GM23338 (cell line): ENCODE data around the gene STIM2. TPM values are rescaled to one million over a fixed set of nuclear protein-coding genes. Genes with fewer than 3 reads are reported as not detected.

Experiments used
- ATAC-seq: fragments of 200-7000 bp; cut with Tn5 transposase; 3 replicates; pipeline ENCODE4 v1.9.1; 2020
- DNase-seq: peaks from one replicate; pipeline ENCODE4 v3.0.0-alpha.2; 2015; ENCODE audit warnings: low spot score
- H2AFZ ChIP-seq: fragments of 200-600 bp; sonication (generic); 2 replicates; pipeline ENCODE4 v1.8.0; 2016; ENCODE audit warnings: antibody characterized with exemption, mild to moderate bottlenecking, moderate library complexity
- H3F3A ChIP-seq: fragments of 200-600 bp; sonication (generic); replicated peaks from 2 replicates; pipeline ENCODE4 v1.8.0; 2017; ENCODE audit warnings: antibody characterized with exemption, mixed run types, low read depth
- H3K27ac ChIP-seq: fragments of 200-600 bp; sonication (generic); 2 replicates; pipeline ENCODE4 v1.6.1; 2016; ENCODE audit warnings: low read depth
- H3K27me3 ChIP-seq: fragments of 200-600 bp; sonication (generic); 2 replicates; pipeline ENCODE4 v1.8.0; 2016; ENCODE audit warnings: mild to moderate bottlenecking, mixed run types, moderate library complexity; ENCODE audit not compliant: insufficient read depth
- H3K36me3 ChIP-seq: fragments of 200-600 bp; sonication (generic); 2 replicates; pipeline ENCODE4 v1.8.0; 2016; ENCODE audit warnings: mild to moderate bottlenecking; ENCODE audit not compliant: insufficient read depth
- H3K4me1 ChIP-seq: fragments of 200-600 bp; sonication (generic); 2 replicates; pipeline ENCODE4 v1.8.0; 2016; ENCODE audit warnings: mild to moderate bottlenecking, moderate library complexity; ENCODE audit not compliant: insufficient read depth
- H3K4me2 ChIP-seq: fragments of 200-600 bp; sonication (generic); 2 replicates; pipeline ENCODE4 v1.7.1; 2017; ENCODE audit warnings: mixed run types
- H3K4me3 ChIP-seq: fragments of 200-600 bp; sonication (generic); 2 replicates; pipeline ENCODE4 v1.6.1; 2016; ENCODE audit warnings: mixed run types
- H3K79me2 ChIP-seq: fragments of 200-600 bp; sonication (generic); replicated peaks from 2 replicates; pipeline ENCODE4 v1.8.0; 2017; ENCODE audit warnings: mild to moderate bottlenecking; ENCODE audit not compliant: insufficient read depth
- H3K9me2 ChIP-seq: fragments of 200-600 bp; sonication (generic); 2 replicates; pipeline ENCODE4 v1.8.0; 2017; ENCODE audit not compliant: insufficient read depth
- H4K20me1 ChIP-seq: fragments of 200-600 bp; sonication (generic); replicated peaks from 2 replicates; pipeline ENCODE4 v1.8.0; 2017; ENCODE audit warnings: mild to moderate bottlenecking; ENCODE audit not compliant: insufficient read depth
- H3K27ac Mint-ChIP-seq: 2 replicates; pipeline ENCODE4 v1.8.0; 2020; ENCODE audit warnings: inconsistent platforms, mild to moderate bottlenecking, moderate library complexity, mixed read lengths
- H3K27me3 Mint-ChIP-seq: 3 replicates; pipeline ENCODE4 v1.8.0; 2022; ENCODE audit warnings: low read depth, mild to moderate bottlenecking, moderate library complexity, mixed read lengths, inconsistent platforms; ENCODE audit not compliant: insufficient read depth, poor library complexity
- H3K36me3 Mint-ChIP-seq: 3 replicates; pipeline ENCODE4 v1.8.0; 2021; ENCODE audit warnings: low read depth, mild to moderate bottlenecking, inconsistent platforms, moderate library complexity, mixed read lengths
- H3K4me1 Mint-ChIP-seq: 3 replicates; pipeline ENCODE4 v1.8.0; 2020; ENCODE audit warnings: mild to moderate bottlenecking, inconsistent platforms, mixed read lengths
- H3K4me3 Mint-ChIP-seq: 3 replicates; pipeline ENCODE4 v1.8.0; 2021; ENCODE audit warnings: moderate library complexity, mild to moderate bottlenecking, inconsistent platforms, mixed read lengths
- H3K9me3 Mint-ChIP-seq: 3 replicates; pipeline ENCODE4 v1.8.0; 2020; ENCODE audit warnings: moderate library complexity, mild to moderate bottlenecking, inconsistent platforms, mixed read lengths
- CREB1 ChIP-seq: fragments of 250-450 bp; sonication (Bioruptor Pico); IDR thresholded peaks from 2 replicates; pipeline ENCODE4 v1.5.0; 2020; ENCODE audit warnings: low read depth, mild to moderate bottlenecking, moderate library complexity
- CTCF ChIP-seq, 2 experiments: fragments of 200-600 bp in 1 of 2; sonication (generic) in 1 of 2; conservative IDR thresholded peaks; 2 replicates each; pipeline versions ENCODE4 v1.5.1 to v1.6.1; 2016 to 2017; ENCODE audit warnings: antibody characterized with exemption in 2 of 2, low read depth in 2 of 2, mild to moderate bottlenecking in 2 of 2, moderate library complexity in 1 of 2
- EZH2 ChIP-seq: fragments of 200-600 bp; sonication (generic); IDR thresholded peaks from one replicate; pipeline ENCODE4 v1.8.0; 2017; ENCODE audit warnings: antibody characterized with exemption, mild to moderate bottlenecking, low read depth; ENCODE audit not compliant: unreplicated experiment
- EZH2phosphoT487 ChIP-seq: fragments of 200-600 bp; sonication (generic); IDR thresholded peaks from one replicate; pipeline ENCODE4 v1.8.1; 2018; ENCODE audit warnings: antibody characterized with exemption; ENCODE audit not compliant: unreplicated experiment
- JUNB ChIP-seq: IDR thresholded peaks from one replicate; pipeline ENCODE4 v1.6.1; 2016; ENCODE audit warnings: antibody characterized with exemption; ENCODE audit not compliant: unreplicated experiment
- NANOG ChIP-seq: IDR thresholded peaks from 2 replicates; pipeline ENCODE4 v1.6.1; 2016; ENCODE audit warnings: antibody characterized with exemption, borderline replicate concordance
- POLR2AphosphoS5 ChIP-seq: IDR thresholded peaks from 2 replicates; pipeline ENCODE4 v1.6.1; 2016; ENCODE audit warnings: antibody characterized with exemption, low read depth
- STAT1 ChIP-seq: IDR thresholded peaks from one replicate; pipeline ENCODE4 v1.6.1; 2016; ENCODE audit warnings: antibody characterized with exemption; ENCODE audit not compliant: unreplicated experiment
- ZNF114 ChIP-seq: fragments of 250-450 bp; sonication (Bioruptor Pico); IDR thresholded peaks from 2 replicates; pipeline ENCODE4 v1.5.0; 2020; ENCODE audit warnings: mild to moderate bottlenecking, moderate library complexity
- ZNF331 ChIP-seq: fragments of 250-450 bp; sonication (Bioruptor Pico); IDR thresholded peaks from 2 replicates; pipeline ENCODE4 v1.5.0; 2020; ENCODE audit warnings: low read depth, mild to moderate bottlenecking, moderate library complexity
- ZNF462 ChIP-seq: fragments of 250-450 bp; sonication (Bioruptor Pico); IDR thresholded peaks from 2 replicates; pipeline ENCODE4 v1.5.0; 2020; ENCODE audit warnings: mild to moderate bottlenecking, moderate library complexity
- polyA plus RNA-seq: library from polyadenylated mRNA; unstranded; fragments of >200 nt; fragmentation: Nextera tagmentation; extraction: Ambion mirVana; gene quantifications from 2 replicates; pipeline ENCODE4 v1.2.1, GENCODE V29; 2016
- total RNA-seq: library from RNA; depleted of rRNA; stranded (reverse); fragments of >200 nt; shearing (Covaris generic); gene quantifications from 2 replicates; pipeline ENCODE4 v1.2.3, GENCODE V29; 2014
- TF ChIP-seq, protein P1 (sequence below): IDR thresholded peaks from 2 replicates; pipeline ENCODE4 v1.6.1; 2016; ENCODE audit warnings: antibody characterized with exemption
- TF ChIP-seq, protein P2 (sequence below): IDR thresholded peaks from one replicate; pipeline ENCODE4 v1.6.1; 2018; ENCODE audit warnings: antibody characterized with exemption; ENCODE audit not compliant: unreplicated experiment

The STIM2 gene
- total and polyA plus RNA-seq, 2 experiments from 2014 or later, result 13.1 to 17.8 TPM

- no peaks in the 10 kb centered on the region for H4K20me1 ChIP-seq
- DNase-seq (no peak), ATAC-seq (no peak)
- H3K79me2 ChIP-seq, result peaks cover 49% of the 10 kb centered on the region
- H3K4me1 ChIP-seq, result no peaks in the 10 kb centered on the region; the same call in 1 of the 2 replicates
- Mint-ChIP-seq H3K4me1 (peaks cover 3% of the 10 kb centered on the region; the same call in 1 of the 3 replicates), H3K36me3 (peaks cover 14% of the 10 kb centered on the region), H3K27me3 (peaks cover 3% of the 10 kb centered on the region), H3K27ac (no peak overlapping the region), H3K4me3 (no peak overlapping the region), H3K9me3 (peaks cover 9% of the 10 kb centered on the region; the same call in 2 of the 3 replicates)
- no peaks in the 10 kb centered on the region for H3F3A ChIP-seq
- no peak for TF ChIP-seq CREB1 (CRISPR knock-in tag)
- TF ChIP-seq EZH2, result no peak
- no peak for TF ChIP-seq ZNF114 (CRISPR knock-in tag)
- no peak for TF ChIP-seq JUNB
- no peak for TF ChIP-seq POLR2AphosphoS5
- TF ChIP-seq, protein P1, sequence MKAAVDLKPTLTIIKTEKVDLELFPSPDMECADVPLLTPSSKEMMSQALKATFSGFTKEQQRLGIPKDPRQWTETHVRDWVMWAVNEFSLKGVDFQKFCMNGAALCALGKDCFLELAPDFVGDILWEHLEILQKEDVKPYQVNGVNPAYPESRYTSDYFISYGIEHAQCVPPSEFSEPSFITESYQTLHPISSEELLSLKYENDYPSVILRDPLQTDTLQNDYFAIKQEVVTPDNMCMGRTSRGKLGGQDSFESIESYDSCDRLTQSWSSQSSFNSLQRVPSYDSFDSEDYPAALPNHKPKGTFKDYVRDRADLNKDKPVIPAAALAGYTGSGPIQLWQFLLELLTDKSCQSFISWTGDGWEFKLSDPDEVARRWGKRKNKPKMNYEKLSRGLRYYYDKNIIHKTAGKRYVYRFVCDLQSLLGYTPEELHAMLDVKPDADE, result no peak
- TF ChIP-seq ZNF462, result no peak
- TF ChIP-seq, protein P2, sequence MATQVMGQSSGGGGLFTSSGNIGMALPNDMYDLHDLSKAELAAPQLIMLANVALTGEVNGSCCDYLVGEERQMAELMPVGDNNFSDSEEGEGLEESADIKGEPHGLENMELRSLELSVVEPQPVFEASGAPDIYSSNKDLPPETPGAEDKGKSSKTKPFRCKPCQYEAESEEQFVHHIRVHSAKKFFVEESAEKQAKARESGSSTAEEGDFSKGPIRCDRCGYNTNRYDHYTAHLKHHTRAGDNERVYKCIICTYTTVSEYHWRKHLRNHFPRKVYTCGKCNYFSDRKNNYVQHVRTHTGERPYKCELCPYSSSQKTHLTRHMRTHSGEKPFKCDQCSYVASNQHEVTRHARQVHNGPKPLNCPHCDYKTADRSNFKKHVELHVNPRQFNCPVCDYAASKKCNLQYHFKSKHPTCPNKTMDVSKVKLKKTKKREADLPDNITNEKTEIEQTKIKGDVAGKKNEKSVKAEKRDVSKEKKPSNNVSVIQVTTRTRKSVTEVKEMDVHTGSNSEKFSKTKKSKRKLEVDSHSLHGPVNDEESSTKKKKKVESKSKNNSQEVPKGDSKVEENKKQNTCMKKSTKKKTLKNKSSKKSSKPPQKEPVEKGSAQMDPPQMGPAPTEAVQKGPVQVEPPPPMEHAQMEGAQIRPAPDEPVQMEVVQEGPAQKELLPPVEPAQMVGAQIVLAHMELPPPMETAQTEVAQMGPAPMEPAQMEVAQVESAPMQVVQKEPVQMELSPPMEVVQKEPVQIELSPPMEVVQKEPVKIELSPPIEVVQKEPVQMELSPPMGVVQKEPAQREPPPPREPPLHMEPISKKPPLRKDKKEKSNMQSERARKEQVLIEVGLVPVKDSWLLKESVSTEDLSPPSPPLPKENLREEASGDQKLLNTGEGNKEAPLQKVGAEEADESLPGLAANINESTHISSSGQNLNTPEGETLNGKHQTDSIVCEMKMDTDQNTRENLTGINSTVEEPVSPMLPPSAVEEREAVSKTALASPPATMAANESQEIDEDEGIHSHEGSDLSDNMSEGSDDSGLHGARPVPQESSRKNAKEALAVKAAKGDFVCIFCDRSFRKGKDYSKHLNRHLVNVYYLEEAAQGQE, result no peak
- TF ChIP-seq EZH2phosphoT487, result no peak
- no peak for TF ChIP-seq NANOG
- TF ChIP-seq STAT1, result no peak
- TF ChIP-seq ZNF331, result no peak
- no peak for TF ChIP-seq CTCF (conservative IDR thresholded peaks at IDR 0.05; ENCODE audit: low read depth in 2 of 2)
- no peaks in the 10 kb centered on the region for H3K9me2 ChIP-seq
- no peak overlapping the region for H3K4me2 ChIP-seq
- no peak overlapping the region for H3K27ac ChIP-seq
- no peaks in the 10 kb centered on the region for H3K27me3 ChIP-seq
- no peaks in the 10 kb centered on the region for H3K36me3 ChIP-seq
- H3K4me3 ChIP-seq, result no peak overlapping the region
- H2AFZ ChIP-seq, result no peak overlapping the region
These were observed 28.7 kb downstream of the STIM2 start for GRCh38 chr4:26889356-26889755.
